GM12878 (cell line): ENCODE measurements around the gene MAP1LC3B. TPM values are rescaled to one million over a fixed set of nuclear protein-coding genes. Genes with fewer than 3 reads are reported as not detected.

Experiments used
- ATAC-seq: fragments of 200-7000 bp; cut with Tn5 transposase; 3 replicates; pipeline ENCODE4 v1.9.1; 2020; ENCODE audit warnings: mild to moderate bottlenecking, moderate library complexity
- BruUV-seq: library from RNA; stranded (reverse); fragments of 400-500 nt; replicated peaks from 2 replicates; lab custom pipeline; 2021; lab: Mats Ljungman, UMichigan
- CTCF ChIA-PET: fragments of 300-600 bp; sonication (Branson Sonifier 250); formaldehyde crosslinking; extraction: SDS; loops from one replicate; lab custom pipeline; 2021; ENCODE audit warnings: inconsistent platforms; lab: Yijun Ruan, JAX
- POLR2A ChIA-PET: fragments of 350-600 bp; formaldehyde crosslinking; extraction: SDS; loops from one replicate; lab custom pipeline; 2021; ENCODE audit warnings: inconsistent platforms; lab: Charles Lee
- RAD21 ChIA-PET: fragments of 300-600 bp; sonication (Branson Sonifier 250); formaldehyde crosslinking; loops from one replicate; lab custom pipeline; 2023; ENCODE audit warnings: antibody characterized with exemption; ENCODE audit not compliant: unreplicated experiment; lab: Charles Lee
- SMC1A ChIA-PET: fragments of 300-600 bp; sonication (Branson Sonifier 250); formaldehyde crosslinking; loops from one replicate; lab custom pipeline; 2023; ENCODE audit not compliant: unreplicated experiment, uncharacterized antibody; lab: Charles Lee
- DNase-seq: peaks from one replicate; pipeline ENCODE4 v3.0.0-alpha.2; 2011; ENCODE audit warnings: low read depth, low spot score
- FAIRE-seq: peaks from 3 replicates; lab custom pipeline; 2011; peaks lifted over from hg19 to GRCh38; lab: Jason Lieb, UNC
- H2AFZ ChIP-seq: 2 replicates; pipeline ENCODE4 v1.6.0; 2011; ENCODE audit warnings: low read depth, low read length, control low read depth; ENCODE audit not compliant: control insufficient read depth
- H3K27ac ChIP-seq: 2 replicates; pipeline ENCODE4 v1.5.1; 2011; ENCODE audit warnings: control low read depth; ENCODE audit not compliant: control insufficient read depth, insufficient read depth
- H3K27me3 ChIP-seq, 2 experiments: replicated peaks in 1 of 2; 2 replicates each; pipeline versions ENCODE4 v1.6.0 to v1.6.1; 2011; ENCODE audit warnings: low read length in 1 of 2; ENCODE audit not compliant: control insufficient read depth in 2 of 2, insufficient read depth in 2 of 2
- H3K36me3 ChIP-seq, 2 experiments: 2 replicates each; pipeline ENCODE4 v1.5.1; 2011; ENCODE audit warnings: low read length in 1 of 2; ENCODE audit not compliant: control insufficient read depth in 2 of 2, insufficient read depth in 2 of 2
- H3K4me1 ChIP-seq: 2 replicates; pipeline ENCODE4 v1.6.1; 2011; ENCODE audit warnings: mild to moderate bottlenecking, low read length, moderate library complexity, mixed read lengths; ENCODE audit not compliant: control insufficient read depth, insufficient read depth
- H3K4me2 ChIP-seq: 2 replicates; pipeline ENCODE4 v1.6.0; 2011; ENCODE audit warnings: control low read depth; ENCODE audit not compliant: control insufficient read depth, insufficient read depth
- H3K4me3 ChIP-seq: fragments of 200-600 bp; sonication (generic); 2 replicates; pipeline ENCODE4 v1.5.1; 2016
- H3K79me2 ChIP-seq: 2 replicates; pipeline ENCODE4 v1.6.0; 2011; ENCODE audit warnings: low read length; ENCODE audit not compliant: control insufficient read depth, insufficient read depth
- H3K9ac ChIP-seq: 2 replicates; pipeline ENCODE4 v1.8.0; 2011; ENCODE audit warnings: low read length, control low read depth, mixed read lengths; ENCODE audit not compliant: control insufficient read depth, insufficient read depth
- H3K9me3 ChIP-seq: replicated peaks from 3 replicates; pipeline ENCODE4 v1.5.1; 2011; ENCODE audit warnings: mild to moderate bottlenecking, low read length; ENCODE audit not compliant: control insufficient read depth, insufficient read depth
- H4K20me1 ChIP-seq: 2 replicates; pipeline ENCODE4 v1.6.0; 2011; ENCODE audit not compliant: control insufficient read depth, insufficient read depth
- CTCF ChIP-seq, 3 experiments: IDR thresholded peaks in 2 of 3; conservative IDR thresholded peaks in 1 of 3; 2 replicates each; pipeline ENCODE4 v1.5.1; 2011; ENCODE audit warnings: low read depth in 3 of 3, low read length in 3 of 3, mild to moderate bottlenecking in 3 of 3, control low read depth in 2 of 3, moderate library complexity in 2 of 3, inconsistent platforms in 1 of 3, mixed read lengths in 1 of 3; ENCODE audit not compliant: control insufficient read depth in 2 of 3, insufficient read depth in 1 of 3; ENCODE audit errors: extremely low read depth in 1 of 3
- EED ChIP-seq: sonication (generic); IDR thresholded peaks from 2 replicates; pipeline ENCODE4 v1.6.1; 2016; ENCODE audit warnings: antibody characterized with exemption, low read depth
- ETV6 ChIP-seq, 2 experiments: fragments of 450-650 bp in 1 of 2; IDR thresholded peaks in 1 of 2; conservative IDR thresholded peaks in 1 of 2; 2 replicates each; pipeline ENCODE4 v1.6.1; 2014; ENCODE audit warnings: antibody characterized with exemption in 1 of 2, borderline replicate concordance in 1 of 2, low read depth in 1 of 2, mild to moderate bottlenecking in 1 of 2, moderate library complexity in 1 of 2
- IKZF1 ChIP-seq: fragments of 450-650 bp; conservative IDR thresholded peaks from 2 replicates; pipeline ENCODE4 v1.6.1; 2017; ENCODE audit warnings: antibody characterized with exemption, mild to moderate bottlenecking
- MEF2A ChIP-seq: IDR thresholded peaks from 2 replicates; pipeline ENCODE4 v1.6.1; 2011; ENCODE audit warnings: low read depth, mild to moderate bottlenecking, low read length, moderate library complexity; ENCODE audit not compliant: insufficient read depth
- NBN ChIP-seq: fragments of 450-650 bp; IDR thresholded peaks from 2 replicates; pipeline ENCODE4 v1.6.1; 2016
- NR2C2 ChIP-seq: IDR thresholded peaks from 2 replicates; pipeline ENCODE4 v1.6.1; 2011; ENCODE audit warnings: borderline replicate concordance, low read depth; ENCODE audit not compliant: control insufficient read depth, insufficient read length
- PAX5 ChIP-seq: IDR thresholded peaks from 2 replicates; pipeline ENCODE4 v1.6.1; 2011; ENCODE audit warnings: low read depth, low read length, borderline replicate concordance
- SMAD1 ChIP-seq: fragments of 450-650 bp; IDR thresholded peaks from 2 replicates; pipeline ENCODE4 v1.6.1; 2018; ENCODE audit warnings: mild to moderate bottlenecking, low read depth; ENCODE audit not compliant: partially characterized antibody
- TCF3 ChIP-seq: IDR thresholded peaks from 2 replicates; pipeline ENCODE4 v1.6.1; 2012; ENCODE audit warnings: low read depth, mild to moderate bottlenecking, low read length, borderline replicate concordance; ENCODE audit not compliant: insufficient read depth
- ZNF24 ChIP-seq: fragments of 450-650 bp; IDR thresholded peaks from 2 replicates; pipeline ENCODE4 v1.6.1; 2017; ENCODE audit warnings: antibody characterized with exemption, mild to moderate bottlenecking
- WGBS: methylation state at CpG from one replicate; pipeline ENCODE4 v1.1.6; 2016; ENCODE audit warnings: low lambda C conversion rate; ENCODE audit not compliant: insufficient replicate concordance, insufficient coverage; ENCODE audit errors: missing lambda C conversion rate; 5-methylcytosine and 5-hydroxymethylcytosine counted together
- in situ Hi-C: fragments of 300-500 bp; cut with MboI; formaldehyde crosslinking; loops from 9 replicates; pipeline ENCODE4 v1.14.3; 2018; ENCODE audit warnings: mixed read lengths
- intact Hi-C: fragments of 100-400 bp; cut with micrococcal nuclease; formaldehyde crosslinking; loops from one replicate; pipeline ENCODE4 v1.14.2; 2022; ENCODE audit not compliant: unreplicated experiment
- polyA plus RNA-seq, 11 experiments: library from polyadenylated mRNA; depleted of rRNA in 4 of 11; unstranded in 6 of 11; stranded (reverse) in 5 of 11; fragments of >200 nt; fragmentation: Nextera tagmentation in 4 of 11; fragmentation: Illumina TruSeq in 1 of 11; extraction: Ambion mirVana in 4 of 11; extraction: Trizol in 1 of 11; gene quantifications; 1 replicate in 1 of 11; 2 replicates in 10 of 11; pipeline versions ENCODE4 v1.2.1 to v1.2.3, GENCODE V29; 2011 to 2016; ENCODE audit warnings: inconsistent platforms in 2 of 11, missing spikeins in 2 of 11, low read depth in 1 of 11
- total RNA-seq, 4 experiments: library from RNA; depleted of rRNA in 3 of 4; stranded (reverse); fragments of >200 nt in 3 of 4; fragmentation: Illumina TruSeq in 1 of 4; extraction: Trizol in 1 of 4; gene quantifications; 2 replicates each; pipeline versions ENCODE4 v1.2.1 to v1.2.3, GENCODE V29; 2013 to 2021
- TF ChIP-seq, protein P1 (sequence below): fragments of 450-650 bp; IDR thresholded peaks from 2 replicates; pipeline ENCODE4 v1.6.1; 2017; ENCODE audit warnings: low read depth, mild to moderate bottlenecking, moderate library complexity
- TF ChIP-seq, protein P2 (sequence below): fragments of 450-650 bp; IDR thresholded peaks from 2 replicates; pipeline ENCODE4 v1.6.1; 2017; ENCODE audit warnings: mild to moderate bottlenecking, low read depth, inconsistent platforms; ENCODE audit not compliant: poor library complexity, severe bottlenecking

The MAP1LC3B gene
- total and polyA plus RNA-seq, 10 of the 15 experiments (the other 5 are each of a cell fraction or from before 2014, with no cell fraction given): 6.1 to 42.8 (median 13.7) TPM

- POLR2A ChIA-PET: interaction anchor here (0.7 to 5.5 kb wide), 3 partner anchors 13 to 77 kb away, joined by 3 to 36 read pairs (median 6); partner anchors contain the start of gene FBXO31
- H3K36me3 ChIP-seq: peaks cover 1 to 2% of the 10 kb centered on the region in 2 experiments; a peak in 3 of 4 replicates
- no TSS peak for BruUV-seq
- SMC1A ChIA-PET: interaction anchor here (2.1 to 2.6 kb wide), 2 partner anchors 11 to 78 kb away, joined by 7 to 10 read pairs; partner anchors contain the start of genes C16orf95 and FBXO31
- H3K27ac ChIP-seq: no peak overlapping the region
- no peak for ATAC-seq
- in situ Hi-C loops: loop anchor here (10.0 kb wide), 1 partner anchor 841 kb away; the partner anchor contains the start of gene MTHFSD
- H2AFZ ChIP-seq: no peak overlapping the region
- H3K27me3 ChIP-seq: no peaks in the 10 kb centered on the region
- CTCF ChIA-PET: interaction anchor here (0.6 to 3.2 kb wide), 9 partner anchors 9 to 80 kb away, joined by 3 to 40 read pairs (median 4); partner anchors contain the start of genes C16orf95 and FBXO31
- WGBS: 89% methylated on average over 7 of the region's 7 CpGs
- no peak for FAIRE-seq
- peaks cover 8% of the 10 kb centered on the region for H3K4me1 ChIP-seq
- peaks cover 3% of the 10 kb centered on the region for H3K79me2 ChIP-seq
- RAD21 ChIA-PET: interaction anchor here (1.2 to 1.3 kb wide), 2 partner anchors 70 to 78 kb away, joined by 3 to 4 read pairs; partner anchors contain the start of gene C16orf95
- no peak for TF ChIP-seq ETV6 (conservative IDR thresholded peaks at IDR 0.05 in 1 of 2, IDR thresholded peaks at IDR 0.05 in 1 of 2; ENCODE audit: borderline replicate concordance in 1 of 2, low read depth in 1 of 2)
- TF ChIP-seq PAX5: no peak
- TF ChIP-seq CTCF (IDR thresholded peaks at IDR 0.05 in 2 of 3, conservative IDR thresholded peaks at IDR 0.05 in 1 of 3; ENCODE audit: control insufficient read depth in 2 of 3, extremely low read depth in 1 of 3, insufficient read depth in 1 of 3, low read depth in 3 of 3, low read length in 3 of 3): no peak
- TF ChIP-seq IKZF1: no peak
- TF ChIP-seq EED: no peak
- no peak for TF ChIP-seq ZNF24
- TF ChIP-seq, protein P1, sequence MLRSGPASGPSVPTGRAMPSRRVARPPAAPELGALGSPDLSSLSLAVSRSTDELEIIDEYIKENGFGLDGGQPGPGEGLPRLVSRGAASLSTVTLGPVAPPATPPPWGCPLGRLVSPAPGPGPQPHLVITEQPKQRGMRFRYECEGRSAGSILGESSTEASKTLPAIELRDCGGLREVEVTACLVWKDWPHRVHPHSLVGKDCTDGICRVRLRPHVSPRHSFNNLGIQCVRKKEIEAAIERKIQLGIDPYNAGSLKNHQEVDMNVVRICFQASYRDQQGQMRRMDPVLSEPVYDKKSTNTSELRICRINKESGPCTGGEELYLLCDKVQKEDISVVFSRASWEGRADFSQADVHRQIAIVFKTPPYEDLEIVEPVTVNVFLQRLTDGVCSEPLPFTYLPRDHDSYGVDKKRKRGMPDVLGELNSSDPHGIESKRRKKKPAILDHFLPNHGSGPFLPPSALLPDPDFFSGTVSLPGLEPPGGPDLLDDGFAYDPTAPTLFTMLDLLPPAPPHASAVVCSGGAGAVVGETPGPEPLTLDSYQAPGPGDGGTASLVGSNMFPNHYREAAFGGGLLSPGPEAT: no peak
- TF ChIP-seq NBN: no peak
- TF ChIP-seq TCF3: no peak
- TF ChIP-seq NR2C2: no peak
- TF ChIP-seq SMAD1: no peak
- TF ChIP-seq, protein P2, sequence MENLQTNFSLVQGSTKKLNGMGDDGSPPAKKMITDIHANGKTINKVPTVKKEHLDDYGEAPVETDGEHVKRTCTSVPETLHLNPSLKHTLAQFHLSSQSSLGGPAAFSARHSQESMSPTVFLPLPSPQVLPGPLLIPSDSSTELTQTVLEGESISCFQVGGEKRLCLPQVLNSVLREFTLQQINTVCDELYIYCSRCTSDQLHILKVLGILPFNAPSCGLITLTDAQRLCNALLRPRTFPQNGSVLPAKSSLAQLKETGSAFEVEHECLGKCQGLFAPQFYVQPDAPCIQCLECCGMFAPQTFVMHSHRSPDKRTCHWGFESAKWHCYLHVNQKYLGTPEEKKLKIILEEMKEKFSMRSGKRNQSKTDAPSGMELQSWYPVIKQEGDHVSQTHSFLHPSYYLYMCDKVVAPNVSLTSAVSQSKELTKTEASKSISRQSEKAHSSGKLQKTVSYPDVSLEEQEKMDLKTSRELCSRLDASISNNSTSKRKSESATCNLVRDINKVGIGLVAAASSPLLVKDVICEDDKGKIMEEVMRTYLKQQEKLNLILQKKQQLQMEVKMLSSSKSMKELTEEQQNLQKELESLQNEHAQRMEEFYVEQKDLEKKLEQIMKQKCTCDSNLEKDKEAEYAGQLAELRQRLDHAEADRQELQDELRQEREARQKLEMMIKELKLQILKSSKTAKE: no peak
- no peak for TF ChIP-seq MEF2A
- no peak overlapping the region for H3K9ac ChIP-seq
- no peak overlapping the region; the same call in 1 of the 2 replicates for H3K4me2 ChIP-seq
- peaks cover 9% of the 10 kb centered on the region; the same call in 1 of the 2 replicates for H4K20me1 ChIP-seq
- H3K9me3 ChIP-seq: no peaks in the 10 kb centered on the region
- H3K4me3 ChIP-seq: no peak overlapping the region
- intact Hi-C loops: no loop called here
- no peak for DNase-seq
These were observed 3.2 kb downstream of the MAP1LC3B start for GRCh38 chr16:87395181-87395842.
